ENCODE data around the gene SLFN12L. TPM values are rescaled to one million over a fixed set of nuclear protein-coding genes. Genes with fewer than 3 reads are reported as not detected.
"Not testable (repeated sequence)": the region's sequence is repeated elsewhere in the genome, so short reads cannot be mapped to it uniquely, and the experiment has no call there.

Gene SLFN12L
- total RNA-seq, 1 experiment from 2014 or later, result not detected

DNA sequence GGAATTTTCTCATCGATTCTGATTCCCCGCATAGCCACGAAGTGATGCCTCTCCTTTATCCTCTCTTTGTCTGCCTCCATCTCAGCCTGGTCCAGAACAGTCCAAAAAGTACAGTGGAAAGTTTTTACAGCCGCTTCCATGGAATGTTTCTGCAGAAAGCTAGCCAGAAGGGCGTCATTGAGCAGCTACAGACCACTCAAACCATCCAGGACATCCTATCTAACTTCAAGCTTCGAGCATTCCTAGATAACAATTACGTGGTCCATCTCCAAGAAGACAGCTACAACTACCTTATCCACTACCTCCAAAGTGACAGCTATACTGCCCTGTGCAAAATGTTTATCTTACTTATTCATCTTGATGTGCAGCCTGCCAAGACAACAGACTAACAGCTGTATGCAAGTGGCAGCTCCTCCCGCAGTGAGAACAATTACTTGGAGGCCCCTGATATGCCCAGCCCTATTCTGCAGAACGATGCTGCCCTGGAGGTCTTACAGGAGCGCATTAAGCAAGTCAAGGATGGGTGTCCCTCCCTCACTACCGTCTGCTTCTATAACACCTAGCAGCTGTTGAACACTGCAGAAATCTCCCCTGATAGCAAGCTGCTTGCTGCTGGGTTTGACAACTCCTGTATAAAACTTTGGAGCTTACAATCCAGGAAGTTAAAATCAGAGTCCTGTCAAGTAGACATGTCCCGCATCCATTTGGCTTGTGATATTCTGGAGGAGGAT lies 38.9 kb downstream of the SLFN12L start:
- DNase-seq (ENCODE audit: low read depth), result no peak

DNA sequence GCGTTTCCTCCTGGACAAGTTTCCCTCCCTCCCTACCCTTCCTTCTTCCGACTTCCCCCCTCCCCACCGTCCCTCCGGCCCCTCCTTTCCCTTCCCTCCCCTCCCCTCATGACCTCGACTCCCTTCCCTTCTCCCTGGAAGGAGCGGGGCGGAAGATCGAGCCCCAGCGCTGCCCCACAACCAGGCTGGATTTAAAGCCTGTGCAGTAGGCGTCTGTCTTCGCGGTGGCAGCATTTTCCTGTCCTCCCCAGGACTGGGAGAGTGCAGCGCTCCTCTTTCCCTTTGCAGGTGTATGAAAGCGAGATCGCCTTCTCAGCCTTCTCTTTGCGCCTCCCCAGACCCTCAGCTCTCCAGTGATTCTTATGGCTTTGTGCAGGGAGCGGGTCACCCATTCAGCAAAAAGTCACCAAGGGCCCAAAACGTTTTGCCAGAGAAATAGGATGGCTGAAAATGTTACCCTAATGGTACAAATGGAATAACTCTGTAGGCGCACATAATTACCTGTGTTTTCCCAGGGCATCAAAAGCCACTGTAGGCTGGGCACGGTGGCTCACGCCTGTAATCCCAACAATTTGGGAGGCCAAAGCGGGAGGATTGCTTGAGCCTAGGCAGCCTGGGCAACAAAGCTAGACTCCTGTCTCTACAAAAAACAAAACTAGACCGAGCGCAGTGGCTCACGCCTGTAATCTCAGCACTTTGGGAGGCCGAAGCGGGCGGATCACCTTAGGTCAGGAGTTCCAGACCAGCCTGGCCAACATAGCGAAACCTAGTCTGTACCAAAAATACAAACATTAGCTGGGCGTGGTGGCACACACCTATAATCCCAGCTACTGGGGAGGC lies 40.8 kb downstream of the SLFN12L start:
- no peak for DNase-seq (ENCODE audit: low read depth)

- no peak for DNase-seq (ENCODE audit: low read depth)
Measured at GRCh38 chr17:35493040-35493439, 44.4 kb downstream of the SLFN12L start.

GRCh38 chr17:35491417-35491816 lies 46.1 kb downstream of the SLFN12L start:
- no peak for DNase-seq (ENCODE audit: low read depth)

GRCh38 chr17:35489944-35490343 lies 47.5 kb downstream of the SLFN12L start:
- DNase-seq (ENCODE audit: low read depth), result no peak

GRCh38 chr17:35488991-35489390 lies 48.5 kb downstream of the SLFN12L start:
- DNase-seq (ENCODE audit: low read depth), result no peak

- DNase-seq (ENCODE audit: low read depth), result peak; percentile 39
Measured at GRCh38 chr17:35486920-35487732, 50.4 kb downstream of the SLFN12L start.

DNA sequence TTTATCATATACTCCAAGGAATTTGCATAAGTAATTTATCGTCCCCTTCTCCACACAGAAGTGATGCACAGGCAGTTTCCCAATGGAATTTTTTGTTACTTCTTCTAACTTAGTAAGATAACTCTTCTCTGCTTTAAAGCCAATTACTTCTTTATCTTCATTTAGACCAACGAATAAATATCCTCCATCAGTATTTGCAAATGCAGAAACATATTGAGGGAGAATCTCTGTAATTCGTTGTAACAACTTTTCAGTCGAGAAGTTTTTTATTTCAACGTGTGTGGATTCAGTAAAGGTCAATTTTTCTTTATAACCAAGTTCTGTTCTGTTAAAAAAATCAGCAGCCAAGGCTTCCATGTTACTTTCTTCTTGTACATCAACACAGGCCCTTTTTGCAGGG lies 58.2 kb downstream of the SLFN12L start:
- DNase-seq (ENCODE audit: low read depth), result no peak

DNA sequence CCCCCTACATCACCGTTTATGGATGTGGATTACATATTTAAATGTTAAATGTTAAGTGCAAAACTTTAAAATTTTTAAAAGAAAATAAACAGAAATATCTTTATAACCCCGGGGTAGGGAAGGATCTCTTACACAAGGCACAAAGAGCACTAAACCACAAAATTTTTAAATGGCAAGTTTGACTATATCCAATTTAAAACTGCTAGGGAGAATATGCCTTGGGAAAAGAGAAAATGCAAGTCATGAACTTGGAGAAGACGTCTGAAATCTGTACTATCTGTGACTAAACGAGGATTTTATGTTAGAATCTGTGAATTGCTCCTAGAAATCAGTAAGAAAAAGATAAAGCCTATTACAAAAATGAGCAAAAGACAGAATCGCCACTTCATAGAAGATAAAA lies 60.2 kb downstream of the SLFN12L start:
- DNase-seq (ENCODE audit: low read depth), result no peak

DNA sequence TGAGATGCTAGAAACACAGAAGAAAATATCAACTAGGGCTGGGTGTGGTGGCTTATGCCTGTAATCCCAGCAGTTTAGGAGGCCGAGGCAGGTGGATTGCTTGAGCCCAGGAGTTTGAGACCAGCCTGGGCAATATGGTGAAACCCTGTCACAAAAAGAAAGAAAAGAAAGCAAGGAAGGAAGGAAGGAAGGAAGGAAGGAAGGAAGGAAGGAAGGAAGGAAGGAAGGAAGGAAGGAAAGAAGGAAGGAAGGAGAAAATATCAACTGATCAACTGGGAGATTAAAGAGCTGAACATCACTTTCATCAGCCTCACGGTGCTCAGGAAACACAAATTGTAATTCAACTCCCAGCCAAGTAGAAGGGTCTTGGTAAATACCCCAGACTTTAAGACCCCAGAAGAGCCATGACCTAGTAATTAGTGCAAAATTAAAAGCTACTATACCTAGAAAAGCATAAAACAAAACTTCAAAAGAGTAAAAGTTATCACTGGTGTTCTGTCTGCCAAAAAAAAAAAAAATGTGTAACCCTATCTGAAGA lies 61.1 kb downstream of the SLFN12L start:
- no peak for DNase-seq (ENCODE audit: low read depth)

DNA sequence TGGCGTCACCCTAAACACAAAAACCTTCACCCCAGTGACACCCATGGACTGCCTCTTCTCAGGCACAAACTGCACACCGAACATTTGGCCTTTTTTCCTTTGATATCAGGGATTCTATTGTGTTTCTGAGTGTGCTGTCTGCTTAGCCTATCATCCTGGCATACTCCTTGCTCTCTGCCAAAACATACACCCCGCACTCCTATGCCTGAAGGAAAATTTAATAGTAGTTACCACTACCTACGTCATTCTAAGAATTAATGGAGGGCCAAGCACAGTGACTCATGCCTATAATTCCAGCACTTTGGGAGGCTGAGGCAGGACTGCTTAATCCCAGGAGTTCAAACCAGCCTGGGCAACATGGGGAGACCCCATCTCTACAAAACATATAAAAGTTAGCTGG lies 69.0 kb downstream of the SLFN12L start:
- DNase-seq (ENCODE audit: low read depth), result no peak

- no peak for DNase-seq (ENCODE audit: low read depth)
Measured at GRCh38 chr17:35467824-35468223, 69.7 kb downstream of the SLFN12L start.

GRCh38 chr17:35460354-35460851 lies 77.1 kb downstream of the SLFN12L start:
- DNase-seq (ENCODE audit: low read depth), result no peak

DNA sequence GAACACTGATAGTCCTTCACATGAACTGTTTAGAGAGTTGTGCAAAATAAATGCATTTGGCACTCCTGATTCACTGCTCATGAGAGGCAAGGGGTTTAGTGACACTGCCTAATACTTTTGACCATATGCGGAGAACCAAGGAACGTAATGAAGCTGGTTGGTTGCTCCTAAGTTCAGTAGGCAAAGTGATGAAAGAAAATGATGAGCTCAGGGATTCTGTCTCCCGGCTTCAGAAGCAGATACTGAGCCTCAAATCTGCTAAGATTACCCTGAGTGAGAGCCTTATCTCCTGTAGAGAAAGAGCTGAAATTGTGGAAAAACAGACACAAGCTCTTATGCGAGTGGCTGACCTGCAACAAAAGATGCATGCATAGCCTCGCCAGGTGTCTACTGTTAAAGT lies 83.4 kb downstream of the SLFN12L start:
- DNase-seq (ENCODE audit: low read depth), result not testable (repeated sequence)

- DNase-seq (ENCODE audit: low read depth), result no peak
Measured at GRCh38 chr17:35453171-35453570, 84.3 kb downstream of the SLFN12L start.

- DNase-seq (ENCODE audit: low read depth), result no peak
Measured at GRCh38 chr17:35449371-35449931, 88.0 kb downstream of the SLFN12L start.

DNA sequence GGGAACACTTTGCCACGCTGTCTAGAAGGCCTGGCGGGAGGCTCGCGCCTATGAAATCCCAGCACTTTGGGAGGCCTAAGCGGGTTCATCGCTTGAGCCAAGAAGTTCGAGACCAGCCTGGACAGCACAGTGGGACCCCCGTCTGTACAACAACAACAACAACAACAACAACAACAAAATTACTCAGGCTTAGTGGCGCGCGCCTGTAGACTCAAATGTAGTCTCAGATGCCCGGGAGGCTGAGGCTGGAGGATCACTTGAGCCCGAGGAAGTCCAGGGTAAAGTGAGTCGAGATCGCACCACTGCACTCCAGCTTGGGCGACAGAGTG lies 88.6 kb downstream of the SLFN12L start:
- no peak for DNase-seq (ENCODE audit: low read depth)

- peak; percentile 29 for DNase-seq (ENCODE audit: low read depth)
Measured at GRCh38 chr17:35448214-35448898, 89.1 kb downstream of the SLFN12L start, which contains the start of gene SLFN13. TSS of gene SLFN13 (minus strand) at chr17:35448766. CDS start at chr17:35445680, 3,086 bp downstream.

- DNase-seq (ENCODE audit: low read depth), result no peak
Measured at GRCh38 chr17:35447499-35447898, 90.0 kb downstream of the SLFN12L start.

GRCh38 chr17:35438433-35438832 lies 99.0 kb downstream of the SLFN12L start:
- DNase-seq (ENCODE audit: low read depth), result no peak

All from HT1080 (cell line).